Caco-2 (cell line): ENCODE data around the gene RTTN. TPM values are rescaled to one million over a fixed set of nuclear protein-coding genes. Genes with fewer than 3 reads are reported as not detected.

Source experiments
- BruUV-seq: library from RNA; stranded (reverse); fragments of 400-500 nt; replicated peaks from 2 replicates; lab custom pipeline; 2021; lab: Mats Ljungman, UMichigan
- CTCF ChIA-PET: fragments of 300-600 bp; sonication (Branson Sonifier 250); formaldehyde crosslinking; loops from one replicate; lab custom pipeline; 2022; ENCODE audit warnings: antibody characterized with exemption; lab: Charles Lee
- POLR2A ChIA-PET: fragments of 300-600 bp; sonication (Branson Sonifier 250); formaldehyde crosslinking; loops from one replicate; lab custom pipeline; 2022; ENCODE audit warnings: antibody characterized with exemption; lab: Charles Lee
- DNase-seq, 2 experiments: peaks; one replicate each; pipeline versions ENCODE4 v3.0.0 to v3.0.0-alpha.2; 2020 to 2022
- H3K27me3 ChIP-seq: replicated peaks from 2 replicates; pipeline ENCODE4 v1.6.0; 2011; ENCODE audit warnings: low read length; ENCODE audit not compliant: control insufficient read depth, insufficient read depth
- H3K36me3 ChIP-seq: 2 replicates; pipeline ENCODE4 v1.5.1; 2011; ENCODE audit warnings: low read length; ENCODE audit not compliant: control insufficient read depth, insufficient read depth
- H3K4me1 ChIP-seq: fragments of 250-450 bp; sonication (Bioruptor Pico); 2 replicates; pipeline ENCODE4 v1.5.1; 2020; ENCODE audit warnings: mild to moderate bottlenecking
- H3K4me3 ChIP-seq: 2 replicates; pipeline ENCODE4 v1.5.1; 2011; ENCODE audit warnings: low read depth, mild to moderate bottlenecking, control low read depth, low read length
- H3K9me3 ChIP-seq: fragments of 250-450 bp; sonication (Bioruptor Pico); 2 replicates; pipeline ENCODE4 v1.5.1; 2020; ENCODE audit warnings: mild to moderate bottlenecking, moderate library complexity
- H3K27ac Mint-ChIP-seq: one replicate; pipeline ENCODE4 v1.8.0; 2022; ENCODE audit warnings: mixed read lengths; ENCODE audit not compliant: unreplicated experiment
- H3K27me3 Mint-ChIP-seq: one replicate; pipeline ENCODE4 v1.8.0; 2022; ENCODE audit warnings: mixed read lengths; ENCODE audit not compliant: insufficient read depth, unreplicated experiment
- H3K36me3 Mint-ChIP-seq: one replicate; pipeline ENCODE4 v1.8.0; 2022; ENCODE audit warnings: mild to moderate bottlenecking, mixed read lengths; ENCODE audit not compliant: insufficient read depth, unreplicated experiment
- H3K4me1 Mint-ChIP-seq: one replicate; pipeline ENCODE4 v1.8.0; 2022; ENCODE audit warnings: low read depth, mixed read lengths; ENCODE audit not compliant: unreplicated experiment
- H3K4me3 Mint-ChIP-seq: one replicate; pipeline ENCODE4 v1.8.0; 2022; ENCODE audit warnings: mild to moderate bottlenecking, moderate library complexity, mixed read lengths; ENCODE audit not compliant: unreplicated experiment
- H3K9me3 Mint-ChIP-seq: one replicate; pipeline ENCODE4 v1.8.0; 2022; ENCODE audit warnings: mixed read lengths; ENCODE audit not compliant: unreplicated experiment
- CTCF ChIP-seq, 2 experiments: fragments of 200-600 bp in 1 of 2; IDR thresholded peaks; 1 replicate in 1 of 2; 2 replicates in 1 of 2; pipeline versions ENCODE4 v1.5.1 to v1.8.0; 2011 to 2022; ENCODE audit warnings: antibody characterized with exemption in 1 of 2, control low read depth in 1 of 2, inconsistent platforms in 1 of 2, low read depth in 1 of 2, low read length in 1 of 2, mild to moderate bottlenecking in 1 of 2, moderate library complexity in 1 of 2; ENCODE audit not compliant: insufficient read depth in 1 of 2, severe bottlenecking in 1 of 2, unreplicated experiment in 1 of 2
- intact Hi-C: fragments of 100-400 bp; cut with micrococcal nuclease; formaldehyde crosslinking; loops from one replicate; pipeline ENCODE4 v1.10.0; 2022; ENCODE audit not compliant: unreplicated experiment
- total RNA-seq: library from RNA; stranded (reverse); gene quantifications from 2 replicates; pipeline ENCODE4 v1.2.3, GENCODE V29; 2022

Gene RTTN
- total RNA-seq, 1 experiment from 2014 or later = 14.6 TPM

GRCh38 chr18:70086085-70086484 is 119.4 kb downstream of the RTTN start:
- DNase-seq = no peak
- H3K4me3 Mint-ChIP-seq = no peak overlapping the region
- BruUV-seq = no TSS peak
- H3K27ac Mint-ChIP-seq = no peak overlapping the region
- H3K4me1 Mint-ChIP-seq = no peaks in the 10 kb centered on the region
- H3K36me3 Mint-ChIP-seq = no peaks in the 10 kb centered on the region
- Histone ChIP-seq H3K9me3 (no peaks in the 10 kb centered on the region), H3K36me3 (no peaks in the 10 kb centered on the region), H3K4me3 (no peak overlapping the region), H3K4me1 (no peaks in the 10 kb centered on the region), H3K27me3 (no peaks in the 10 kb centered on the region)
- H3K27me3 Mint-ChIP-seq = no peaks in the 10 kb centered on the region
- ChIA-PET CTCF (no interaction called here), POLR2A (no interaction called here)
- no peaks in the 10 kb centered on the region for H3K9me3 Mint-ChIP-seq
- intact Hi-C loops = loop anchor here (1.0 to 10.0 kb wide), 4 partner anchors 368 to 1241 kb away; no protein-coding TSS in a partner anchor
- no peak for TF ChIP-seq CTCF (IDR thresholded peaks at IDR 0.05; ENCODE audit: insufficient read depth in 1 of 2, low read depth in 1 of 2, low read length in 1 of 2, severe bottlenecking in 1 of 2, unreplicated experiment in 1 of 2)

- BruUV-seq = no TSS peak
- Mint-ChIP-seq H3K27me3 (no peaks in the 10 kb centered on the region), H3K27ac (no peak overlapping the region), H3K4me3 (no peak overlapping the region), H3K36me3 (no peaks in the 10 kb centered on the region), H3K4me1 (no peaks in the 10 kb centered on the region), H3K9me3 (no peaks in the 10 kb centered on the region)
- intact Hi-C loops = loop anchor here (1.0 to 10.0 kb wide), 4 partner anchors 369 to 1241 kb away; no protein-coding TSS in a partner anchor
- DNase-seq = no peak
- Histone ChIP-seq H3K9me3 (no peaks in the 10 kb centered on the region), H3K4me1 (no peaks in the 10 kb centered on the region), H3K27me3 (no peaks in the 10 kb centered on the region), H3K4me3 (no peak overlapping the region), H3K36me3 (no peaks in the 10 kb centered on the region)
- ChIA-PET POLR2A (no interaction called here), CTCF (no interaction called here)
- TF ChIP-seq CTCF (IDR thresholded peaks at IDR 0.05; ENCODE audit: insufficient read depth in 1 of 2, low read depth in 1 of 2, low read length in 1 of 2, severe bottlenecking in 1 of 2, unreplicated experiment in 1 of 2) = no peak
These were observed 119.8 kb downstream of the RTTN start for GRCh38 chr18:70085641-70086040.

GRCh38 chr18:70082430-70082829 is 123.1 kb downstream of the RTTN start:
- Mint-ChIP-seq H3K36me3 (no peaks in the 10 kb centered on the region), H3K4me3 (no peak overlapping the region), H3K27ac (no peak overlapping the region), H3K9me3 (no peaks in the 10 kb centered on the region), H3K4me1 (no peaks in the 10 kb centered on the region), H3K27me3 (no peaks in the 10 kb centered on the region)
- DNase-seq = no peak
- BruUV-seq = no TSS peak
- ChIA-PET CTCF (no interaction called here), POLR2A (no interaction called here)
- intact Hi-C loops = loop anchor here (10.0 kb wide), 1 partner anchor 1238 kb away; no protein-coding TSS in a partner anchor
- Histone ChIP-seq H3K36me3 (no peaks in the 10 kb centered on the region), H3K4me1 (no peaks in the 10 kb centered on the region), H3K27me3 (no peaks in the 10 kb centered on the region), H3K4me3 (no peak overlapping the region), H3K9me3 (no peaks in the 10 kb centered on the region)
- TF ChIP-seq CTCF (IDR thresholded peaks at IDR 0.05; ENCODE audit: insufficient read depth in 1 of 2, low read depth in 1 of 2, low read length in 1 of 2, severe bottlenecking in 1 of 2, unreplicated experiment in 1 of 2) = no peak
